HPDE6-E6E7 (cell line): Measurements from ENCODE around the gene FANK1.
A peak's percentile ranks its signal among the peaks of the same experiment; 100 is the strongest.
"Not testable (repeated sequence)": the region's sequence is repeated elsewhere in the genome, so short reads cannot be mapped to it uniquely, and the experiment has no call there.

Experiments used
- DNase-seq: peaks from one replicate; pipeline ENCODE4 v3.0.0; 2011; ENCODE audit warnings: missing footprints; ENCODE audit errors: extremely low spot score

Gene FANK1

DNA sequence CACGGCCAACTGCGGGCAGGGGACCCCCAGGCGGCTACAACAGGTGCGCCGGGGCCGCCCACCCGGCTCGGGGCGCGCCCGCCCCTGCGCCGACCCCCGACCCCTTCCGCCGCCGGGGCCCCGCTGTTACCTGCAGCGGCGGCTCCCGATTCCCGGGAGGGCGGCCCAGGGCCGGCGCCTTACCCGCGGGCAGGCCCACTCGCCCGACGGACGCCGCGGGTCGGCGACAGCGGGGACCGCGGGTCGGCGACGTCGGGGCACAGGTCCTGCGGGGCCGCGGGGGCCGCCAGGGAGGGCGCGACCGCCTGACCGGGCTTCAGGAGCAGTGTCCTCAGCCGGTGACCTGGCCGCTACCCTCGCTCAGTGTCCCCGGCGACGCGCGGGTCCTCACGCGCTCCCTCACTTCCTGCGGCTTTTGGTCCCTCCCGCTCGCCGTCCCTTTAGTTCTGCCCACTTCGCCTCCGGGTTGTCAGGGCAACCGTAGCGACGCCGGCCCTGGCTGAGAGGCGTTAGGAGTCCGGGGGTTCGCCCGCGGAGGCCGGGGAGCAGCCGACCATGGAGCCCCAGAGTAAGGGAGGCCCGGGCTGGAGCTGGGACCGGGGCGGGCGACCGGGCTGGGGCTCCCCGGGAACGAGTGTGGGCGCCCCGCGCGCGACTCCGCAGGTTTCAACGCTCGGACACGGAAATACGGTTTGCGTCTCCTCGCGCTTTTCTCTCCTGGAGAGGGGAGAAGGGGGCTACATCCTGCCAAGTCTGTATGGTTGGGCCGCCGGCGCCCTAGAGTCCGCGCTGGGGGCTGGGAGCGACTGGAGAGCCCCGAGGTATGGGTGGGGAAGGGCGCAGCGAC, at the start of gene FANK1:
FANK1 (plus strand) TSS at position 477 of the 847 bp plus-strand sequence; CDS start at position 556, 79 bp downstream.
- not testable (repeated sequence) for DNase-seq

- DNase-seq = no peak
These were observed 49.5 kb upstream of the FANK1 start for GRCh38 chr10:125846894-125847293.

GRCh38 chr10:125848371-125848770, 48.0 kb upstream of the FANK1 start:
- no peak for DNase-seq

DNA sequence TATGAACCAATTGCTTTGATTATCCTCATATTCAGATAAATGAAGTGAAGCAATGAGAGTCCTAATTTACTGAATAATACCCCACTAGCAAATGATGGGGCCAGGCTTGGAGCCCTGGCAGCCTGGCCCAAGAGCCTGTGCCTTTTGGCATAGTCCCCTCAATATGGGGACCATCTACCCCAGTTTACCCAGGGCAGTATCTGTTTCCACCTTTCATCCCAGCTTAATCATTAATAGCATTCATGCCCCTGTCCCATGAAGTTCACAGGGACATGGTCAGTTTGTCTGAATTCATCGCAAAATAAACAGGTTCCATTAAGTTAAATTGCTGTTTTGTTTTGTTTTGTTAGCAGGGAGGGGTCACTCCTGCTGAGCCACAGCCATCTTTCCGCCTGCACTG, 47.5 kb upstream of the FANK1 start:
- DNase-seq = no peak

DNA sequence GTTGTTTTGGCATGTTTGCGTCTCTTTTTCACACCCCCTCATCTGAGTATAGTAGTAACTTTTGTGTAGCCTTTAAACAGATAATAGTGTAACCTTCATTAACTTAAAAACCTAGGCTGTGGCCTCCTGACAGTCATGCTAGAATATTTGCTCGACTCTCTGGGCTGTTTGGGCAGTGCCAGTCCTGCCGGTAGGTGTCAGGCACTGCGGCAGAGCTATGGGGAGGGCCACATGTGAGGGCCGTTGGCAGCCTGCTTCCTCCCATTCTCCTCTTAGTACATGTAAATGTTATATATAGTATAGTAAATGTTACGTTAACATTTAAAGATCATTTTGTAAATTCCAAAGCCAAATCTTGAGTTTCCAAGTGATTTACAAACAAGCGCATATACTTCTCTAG, 46.9 kb upstream of the FANK1 start:
- DNase-seq = no peak

DNA sequence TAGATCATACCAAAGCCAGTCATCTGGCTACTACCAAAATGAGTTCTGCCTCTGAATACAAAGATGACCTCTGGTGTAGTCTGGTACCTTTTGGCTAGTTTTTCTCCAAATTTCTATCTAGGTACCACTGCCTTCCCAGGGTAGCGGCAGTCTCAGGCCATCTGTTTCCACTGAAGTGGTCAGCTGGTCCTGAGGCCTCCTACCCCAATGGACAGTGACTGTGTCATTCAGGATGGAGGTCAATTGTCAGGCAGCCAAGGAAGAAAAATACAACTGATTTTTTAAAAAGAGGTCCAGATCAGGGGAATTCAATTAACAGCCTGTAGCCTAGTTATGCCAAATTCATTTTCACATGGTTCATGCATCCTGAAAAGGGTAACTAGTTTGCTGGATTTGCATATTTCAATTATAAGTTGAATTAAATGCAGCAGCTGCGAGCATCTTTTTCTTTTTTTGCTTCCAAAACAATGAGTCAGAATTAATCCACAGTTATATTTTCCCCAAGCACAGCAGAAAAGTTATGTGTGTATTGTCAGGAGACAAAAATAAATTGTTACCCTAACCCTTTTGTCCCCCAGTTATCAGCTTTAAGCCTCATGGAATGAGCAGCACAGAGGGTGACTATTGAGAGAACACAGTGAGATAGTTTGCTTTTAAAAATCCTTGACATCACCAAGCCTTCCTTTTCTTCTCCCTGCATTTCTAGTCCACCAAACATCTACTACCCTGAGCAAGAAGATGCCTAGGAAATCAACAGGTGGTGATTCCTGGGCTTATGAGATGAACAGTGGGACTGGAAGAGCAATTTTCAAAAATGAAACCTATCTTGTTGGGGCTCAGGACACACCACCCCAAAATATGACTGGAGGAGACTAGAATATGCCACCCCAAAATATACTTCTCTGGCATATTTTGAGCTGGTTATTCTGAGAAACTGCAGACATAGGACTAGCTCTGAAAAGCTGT, 45.3 kb upstream of the FANK1 start:
- DNase-seq = no peak

DNA sequence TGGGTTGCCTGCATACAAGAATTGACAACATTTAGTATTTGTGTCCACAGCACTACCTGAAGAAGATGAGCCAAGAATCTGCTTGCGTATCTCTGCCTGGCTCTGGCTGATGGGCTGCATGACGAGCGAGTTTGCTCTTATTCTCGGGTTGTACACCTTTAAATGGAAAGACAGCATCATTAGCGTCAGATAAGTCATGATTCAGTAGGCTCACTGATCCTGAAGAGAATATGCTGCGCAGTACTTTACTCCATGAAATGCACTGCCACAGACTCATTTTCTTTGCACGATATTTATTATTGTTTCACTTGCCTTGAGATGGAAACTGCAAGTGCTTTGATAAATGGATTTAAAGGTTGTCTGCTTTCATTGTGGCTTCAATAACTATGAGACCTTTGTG, 43.9 kb upstream of the FANK1 start:
- no peak for DNase-seq

GRCh38 chr10:125857185-125857760, 39.1 kb upstream of the FANK1 start:
- DNase-seq = no peak

DNA sequence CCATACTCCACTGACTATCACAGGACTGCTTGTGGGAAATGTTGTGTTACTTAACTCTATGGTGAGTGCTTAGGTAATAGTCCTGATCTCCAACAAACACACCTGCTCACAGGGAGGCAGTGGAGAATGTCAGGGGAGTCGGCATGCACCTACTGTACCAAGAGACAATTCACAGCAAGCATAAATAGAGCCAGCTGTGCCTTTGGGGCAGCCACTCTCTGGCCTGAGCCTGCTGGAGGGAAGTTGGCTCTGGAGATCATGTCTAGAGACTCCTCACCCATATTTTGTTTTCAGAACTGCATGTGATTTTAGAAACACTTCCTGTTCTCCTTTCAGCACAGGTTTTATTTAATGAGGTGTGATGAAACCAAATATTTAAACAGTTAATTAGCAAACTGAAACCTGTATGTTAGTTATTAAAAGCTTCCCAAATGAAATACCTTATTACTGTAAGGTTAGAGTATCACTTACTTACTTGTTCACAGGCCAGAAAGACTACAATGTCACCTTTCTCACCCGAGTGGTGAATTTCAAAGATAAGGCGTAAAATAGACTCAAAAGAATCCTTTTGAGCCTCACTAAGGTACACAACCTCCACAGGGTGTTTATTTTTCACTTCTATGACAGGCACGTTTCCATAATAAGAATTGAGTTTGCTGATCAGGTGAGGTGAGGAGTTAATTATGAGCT, 37.1 kb upstream of the FANK1 start:
- DNase-seq = no peak

DNA sequence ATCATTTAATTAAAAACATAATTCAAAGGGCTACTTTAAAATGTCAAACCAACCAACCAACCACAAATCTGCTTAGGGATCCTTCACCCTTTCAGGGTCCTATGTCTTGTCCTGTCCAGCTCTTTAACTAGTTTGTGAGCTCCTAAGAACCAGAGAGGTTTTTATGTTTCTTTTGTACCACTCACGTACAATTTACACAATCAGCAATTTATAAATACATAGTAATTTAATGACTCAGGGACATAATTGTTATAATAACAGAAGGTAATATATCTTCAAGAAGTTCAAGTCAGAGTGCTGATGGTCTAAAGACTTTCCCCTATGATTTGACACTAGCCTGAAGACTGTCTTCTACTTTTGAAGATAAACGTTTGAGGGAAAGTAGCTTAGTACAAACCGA, 31.2 kb upstream of the FANK1 start:
- DNase-seq = no peak

DNA sequence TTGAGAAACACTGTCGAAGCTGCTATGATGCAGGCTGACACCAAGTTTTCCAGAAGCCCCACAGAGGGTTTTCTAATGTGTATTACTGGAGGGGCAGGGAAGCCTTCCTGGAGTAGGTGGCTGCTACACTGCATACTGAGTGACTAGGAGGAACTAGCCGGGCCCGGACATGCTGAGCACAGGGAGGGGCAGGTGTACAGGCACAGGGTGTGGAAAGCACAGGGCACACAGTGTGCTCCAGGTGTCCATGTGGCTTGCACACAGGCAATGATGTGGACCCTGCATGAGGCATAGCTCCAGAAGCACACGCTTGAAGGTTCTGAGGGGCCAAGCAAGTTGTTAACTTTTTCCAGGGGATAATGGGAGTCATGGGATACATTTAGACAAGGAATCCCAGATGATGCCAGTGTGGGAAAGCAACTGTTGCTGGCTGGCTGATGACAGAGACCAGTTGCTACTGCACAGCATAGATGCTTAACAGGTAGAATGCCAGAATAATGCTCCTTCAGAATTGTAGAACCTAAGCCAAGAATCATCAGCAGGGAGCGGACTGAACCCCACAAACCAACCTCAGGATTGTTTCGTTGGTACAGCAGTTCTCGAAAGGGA, 29.8 kb upstream of the FANK1 start:
- DNase-seq = no peak

DNA sequence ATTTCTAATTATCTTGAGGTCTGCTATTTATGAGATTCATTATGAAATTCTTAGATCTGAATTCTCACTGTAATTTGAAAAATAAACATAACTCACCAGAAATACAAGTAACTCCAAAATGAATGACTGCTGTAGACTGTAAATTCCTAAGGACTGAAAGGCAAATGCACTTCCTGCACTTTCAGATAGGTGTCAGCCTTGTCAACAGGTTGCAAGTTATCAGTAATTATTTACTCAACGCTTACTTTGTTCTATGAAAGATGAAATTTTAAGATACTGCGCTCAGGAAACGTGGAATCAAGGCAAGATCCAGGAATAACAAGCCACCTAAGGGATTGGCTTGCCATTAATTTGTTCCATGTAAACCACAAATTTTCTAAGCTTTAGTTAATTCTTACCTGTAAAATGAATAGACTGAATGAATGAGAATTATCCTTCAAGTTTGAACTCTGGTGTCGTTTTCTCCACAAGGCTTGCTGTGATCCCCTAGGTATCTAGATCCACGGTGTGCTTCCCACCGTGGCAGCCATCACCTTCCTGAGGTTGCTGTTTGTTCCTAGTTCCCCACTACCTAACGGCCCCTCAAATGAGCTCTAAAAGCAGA, 27.9 kb upstream of the FANK1 start:
- DNase-seq = peak; percentile 14

GRCh38 chr10:125871338-125871737, 25.0 kb upstream of the FANK1 start:
- DNase-seq = no peak

- DNase-seq = peak; percentile 73
These were observed 17.2 kb upstream of the FANK1 start for GRCh38 chr10:125878957-125879835.

DNA sequence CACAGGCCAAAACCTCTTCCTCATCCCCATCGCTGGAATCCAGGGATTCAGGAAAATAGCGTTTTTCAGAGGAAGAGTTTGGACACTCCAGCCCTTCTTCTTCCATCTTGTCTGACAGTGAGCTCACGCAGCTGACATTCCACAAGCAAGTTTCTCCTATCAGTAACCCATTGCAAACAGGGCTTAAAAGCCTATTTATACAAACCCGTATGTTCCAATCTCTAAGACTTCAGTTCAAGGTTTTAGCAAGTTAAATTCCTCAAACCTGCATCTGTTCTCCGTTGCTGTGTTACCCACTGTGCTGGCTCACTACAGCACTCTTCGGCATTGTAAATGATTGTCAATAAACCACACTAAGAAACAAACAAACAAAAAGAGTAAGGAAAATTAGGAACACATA, 15.6 kb upstream of the FANK1 start:
- no peak for DNase-seq

- DNase-seq = no peak
These were observed 15.2 kb upstream of the FANK1 start, which contains the start of gene DHX32 for GRCh38 chr10:125881192-125881591. TSS of gene DHX32 (minus strand) at chr10:125881292. CDS start at chr10:125880824, 468 bp downstream.

DNA sequence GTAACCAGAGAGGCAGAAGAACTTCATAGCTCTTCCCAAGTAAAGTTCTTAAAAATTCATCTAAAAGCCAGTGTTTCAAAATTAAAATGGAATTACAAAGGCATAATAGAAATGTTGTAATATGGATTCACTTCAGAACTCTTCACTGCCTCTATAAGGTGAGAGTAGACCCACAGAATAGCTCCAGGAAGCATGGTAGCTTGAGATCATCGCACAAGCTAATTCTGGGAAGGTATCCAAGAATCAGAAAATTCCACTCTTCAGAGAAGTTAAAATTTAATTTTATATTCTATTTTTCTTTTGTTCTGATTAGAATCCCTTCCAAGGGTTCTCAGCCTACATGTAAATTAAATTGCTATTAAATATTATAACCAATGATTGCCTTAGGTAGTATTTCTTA, 13.8 kb upstream of the FANK1 start:
- no peak for DNase-seq

DNA sequence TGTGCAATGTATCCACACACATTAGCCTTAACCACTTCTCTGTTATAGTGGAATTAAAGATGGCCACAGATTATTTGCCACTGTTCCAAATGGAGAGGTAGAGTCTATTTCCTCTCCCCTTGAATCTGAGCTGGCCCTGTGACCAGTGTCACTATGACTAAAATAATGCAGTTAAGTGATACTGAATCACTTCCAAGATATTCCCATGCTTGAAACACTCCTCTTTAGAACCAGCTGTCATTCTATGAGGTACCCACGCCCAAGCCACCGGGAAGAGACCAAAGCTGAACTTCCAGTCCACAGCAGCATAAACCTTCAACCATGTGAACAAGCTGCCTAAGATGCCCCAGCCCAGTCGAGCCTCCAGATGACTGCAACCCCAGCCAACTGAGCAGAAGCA, 13.2 kb upstream of the FANK1 start:
- no peak for DNase-seq

- no peak for DNase-seq
These were observed 9.4 kb upstream of the FANK1 start for GRCh38 chr10:125886914-125887512.
